GM19351 (cell line): ENCODE measurements around the gene OVAAL.

Experiments
- ATAC-seq: cut with Tn5 transposase; IDR thresholded peaks from one replicate; pipeline ENCODE4 v1.9.1; 2021; ENCODE audit warnings: mild to moderate bottlenecking, moderate library complexity; ENCODE audit not compliant: unreplicated experiment

The OVAAL gene

GRCh38 chr1:180568184-180568583, 9.4 kb downstream of the OVAAL start:
- ATAC-seq, result no peak

- ATAC-seq, result no peak
Observed at GRCh38 chr1:180571060-180571831, 12.5 kb downstream of the OVAAL start.

GRCh38 chr1:180571832-180572636, 13.3 kb downstream of the OVAAL start:
- ATAC-seq, result no peak

GRCh38 chr1:180572760-180573159, 14.0 kb downstream of the OVAAL start:
- no peak for ATAC-seq

GRCh38 chr1:180574031-180574713, 15.4 kb downstream of the OVAAL start:
- no peak for ATAC-seq

GRCh38 chr1:180577361-180577760, 18.6 kb downstream of the OVAAL start:
- no peak for ATAC-seq

- no peak for ATAC-seq
Observed at GRCh38 chr1:180579961-180580611, 21.3 kb downstream of the OVAAL start.

- ATAC-seq, result no peak
Observed at GRCh38 chr1:180581635-180582039, 22.9 kb downstream of the OVAAL start.

- no peak for ATAC-seq
Observed at GRCh38 chr1:180584869-180585268, 26.1 kb downstream of the OVAAL start.

- ATAC-seq, result no peak
Observed at GRCh38 chr1:180585994-180586359, 27.2 kb downstream of the OVAAL start.

GRCh38 chr1:180586671-180587155, 27.9 kb downstream of the OVAAL start:
- ATAC-seq, result no peak

GRCh38 chr1:180588121-180588520, 29.4 kb downstream of the OVAAL start:
- ATAC-seq, result no peak

GRCh38 chr1:180590889-180591288, 32.1 kb downstream of the OVAAL start:
- no peak for ATAC-seq

- ATAC-seq, result no peak
Observed at GRCh38 chr1:180593382-180593781, 34.6 kb downstream of the OVAAL start.

- ATAC-seq, result no peak
Observed at GRCh38 chr1:180594723-180595122, 36.0 kb downstream of the OVAAL start.

GRCh38 chr1:180595966-180596365, 37.2 kb downstream of the OVAAL start:
- ATAC-seq, result no peak

GRCh38 chr1:180597520-180597919, 38.8 kb downstream of the OVAAL start:
- no peak for ATAC-seq

GRCh38 chr1:180598333-180598974, 39.7 kb downstream of the OVAAL start:
- ATAC-seq, result no peak

- no peak for ATAC-seq
Observed at GRCh38 chr1:180600343-180600742, 41.6 kb downstream of the OVAAL start.

GRCh38 chr1:180601512-180601911, 42.7 kb downstream of the OVAAL start:
- no peak for ATAC-seq
